Measurements from ENCODE around the gene RAB3B.

- no peak for TF ChIP-seq CREM (IDR thresholded peaks at IDR 0.05; ENCODE audit: low read depth)
- no peak for TF ChIP-seq POLR2AphosphoS5 (IDR thresholded peaks at IDR 0.05; ENCODE audit: control insufficient read depth, insufficient read depth, low read depth, low read length)
- no peak for TF ChIP-seq HOMEZ (CRISPR knock-in tag; IDR thresholded peaks at IDR 0.05)
Observed at GRCh38 chr1:51990478-51990965, at the start of gene RAB3B.
